ENCODE data around the gene ANKRD50.
A peak's percentile ranks its signal among the peaks of the same experiment; 100 is the strongest.

The ANKRD50 gene

GRCh38 chr4:124682384-124682783 lies 30.1 kb downstream of the ANKRD50 start:
- no peaks in the 10 kb centered on the region for H3K27me3 ChIP-seq (ENCODE audit: insufficient read depth, low read length)
- no peaks in the 10 kb centered on the region for H3K9me3 ChIP-seq (ENCODE audit: insufficient read depth, low read depth, low read length)
- H3K4me1 ChIP-seq (ENCODE audit: insufficient read depth, low read length), result peaks cover 39% of the 10 kb centered on the region
- peaks cover 30% of the 10 kb centered on the region for H3K36me3 ChIP-seq (ENCODE audit: insufficient read depth, low read length)
- H3K27ac ChIP-seq (ENCODE audit: low read depth, low read length), result no peak overlapping the region
- 97% methylated on average over 2 of the region's 2 CpGs for WGBS
- H3K9ac ChIP-seq (ENCODE audit: low read depth, low read length), result no peak overlapping the region
- H3K4me3 ChIP-seq (ENCODE audit: low read length), result no peak overlapping the region

- H3K27ac ChIP-seq (ENCODE audit: low read depth, low read length), result no peak overlapping the region
- H3K4me1 ChIP-seq (ENCODE audit: insufficient read depth, low read length), result no peaks in the 10 kb centered on the region
- no peak overlapping the region for H3K9ac ChIP-seq (ENCODE audit: low read depth, low read length)
- peaks cover 55% of the 10 kb centered on the region for H3K36me3 ChIP-seq (ENCODE audit: insufficient read depth, low read length)
- 95% methylated on average over 2 of the region's 2 CpGs for WGBS
- H3K4me3 ChIP-seq (ENCODE audit: low read length), result no peak overlapping the region
- H3K9me3 ChIP-seq (ENCODE audit: insufficient read depth, low read depth, low read length), result no peaks in the 10 kb centered on the region
- H3K27me3 ChIP-seq (ENCODE audit: insufficient read depth, low read length), result no peaks in the 10 kb centered on the region
These were observed 46.0 kb downstream of the ANKRD50 start for GRCh38 chr4:124666496-124666895.

DNA sequence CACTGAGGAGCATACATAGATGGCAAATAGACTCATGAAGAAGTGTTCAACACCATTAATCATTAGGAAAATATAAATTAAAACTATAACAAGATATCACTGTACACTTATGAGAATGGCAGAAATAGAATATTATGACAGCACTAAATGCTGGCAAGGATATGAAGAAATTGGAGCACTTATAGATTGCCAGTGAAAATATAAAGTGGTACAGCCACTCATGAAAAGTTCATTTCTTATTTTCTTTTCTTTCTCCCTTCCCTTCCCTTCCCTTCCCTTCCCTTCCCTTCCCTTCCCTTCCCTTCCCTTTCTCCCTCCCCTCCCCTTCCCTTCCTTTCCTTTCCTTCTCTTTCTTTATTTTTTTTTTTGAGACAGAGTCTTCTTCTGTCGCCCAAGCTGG lies 53.7 kb downstream of the ANKRD50 start:
- Histone ChIP-seq H3K4me1 (ENCODE audit: insufficient read depth, low read length) (no peaks in the 10 kb centered on the region), H3K9me3 (ENCODE audit: insufficient read depth, low read depth, low read length) (no peaks in the 10 kb centered on the region), H3K36me3 (ENCODE audit: insufficient read depth, low read length) (no peaks in the 10 kb centered on the region), H3K27me3 (ENCODE audit: insufficient read depth, low read length) (no peaks in the 10 kb centered on the region), H3K9ac (ENCODE audit: low read depth, low read length) (no peak overlapping the region), H3K27ac (ENCODE audit: low read depth, low read length) (no peak overlapping the region), H3K4me3 (ENCODE audit: low read length) (no peak overlapping the region)
- WGBS, result 93% methylated on average over 1 of the region's 1 CpG

DNA sequence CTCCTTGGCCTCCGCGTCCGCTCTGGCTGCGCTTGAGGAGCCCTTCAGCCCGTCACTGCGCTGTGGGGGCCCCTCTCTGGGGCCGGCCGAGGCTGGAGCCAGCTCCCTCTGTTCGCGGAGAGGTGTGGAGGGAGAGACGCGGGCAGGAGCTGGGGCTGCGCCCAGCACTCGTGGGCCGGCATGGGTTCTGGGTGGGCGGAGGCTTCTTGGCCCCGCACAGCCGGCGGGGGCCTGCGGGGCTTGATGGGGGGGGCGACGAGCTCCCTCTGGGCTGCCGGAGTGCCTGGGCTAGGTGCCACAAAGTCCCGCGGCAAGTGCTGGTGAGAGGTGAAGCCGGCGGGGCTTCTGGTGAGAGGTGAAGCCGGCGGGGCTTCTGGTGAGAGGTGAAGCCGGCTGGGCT lies 61.9 kb downstream of the ANKRD50 start:
- H3K4me3 ChIP-seq (ENCODE audit: low read length), result no peak overlapping the region
- H3K9me3 ChIP-seq (ENCODE audit: insufficient read depth, low read depth, low read length), result 0 out of 2 replicates have a peak, but pooled peaks cover 3% of the 10 kb centered on the region
- 95% methylated on average over 30 of the region's 30 CpGs for WGBS

GRCh38 chr4:124647599-124647998 lies 64.9 kb downstream of the ANKRD50 start:
- H3K4me1 ChIP-seq (ENCODE audit: insufficient read depth, low read length), result peaks cover 19% of the 10 kb centered on the region

More for the DNA sequence above, 61.9 kb downstream of the ANKRD50 start:
- no peaks in the 10 kb centered on the region for H3K4me1 ChIP-seq (ENCODE audit: insufficient read depth, low read length)
- H3K27me3 ChIP-seq (ENCODE audit: insufficient read depth, low read length), result no peaks in the 10 kb centered on the region
- H3K27ac ChIP-seq (ENCODE audit: low read depth, low read length), result no peak overlapping the region
- H3K9ac ChIP-seq (ENCODE audit: low read depth, low read length), result no peak overlapping the region
- H3K36me3 ChIP-seq (ENCODE audit: insufficient read depth, low read length), result no peaks in the 10 kb centered on the region; the same call in 1 of the 2 replicates

GRCh38 chr4:124644621-124645020 lies 67.9 kb downstream of the ANKRD50 start:
- peaks cover 31% of the 10 kb centered on the region for H3K4me1 ChIP-seq (ENCODE audit: insufficient read depth, low read length)
- WGBS, result 89% methylated on average over 3 of the region's 3 CpGs

More at GRCh38 chr4:124647599-124647998, 64.9 kb downstream of the ANKRD50 start:
- Histone ChIP-seq H3K27ac (ENCODE audit: low read depth, low read length) (no peak overlapping the region), H3K4me3 (ENCODE audit: low read length) (no peak overlapping the region), H3K9me3 (ENCODE audit: insufficient read depth, low read depth, low read length) (0 out of 2 replicates have a peak, but pooled peaks cover 3% of the 10 kb centered on the region), H3K9ac (ENCODE audit: low read depth, low read length) (no peak overlapping the region), H3K36me3 (ENCODE audit: insufficient read depth, low read length) (no peaks in the 10 kb centered on the region; the same call in 1 of the 2 replicates), H3K27me3 (ENCODE audit: insufficient read depth, low read length) (no peaks in the 10 kb centered on the region)
- WGBS, result 90% methylated on average over 2 of the region's 2 CpGs

GRCh38 chr4:124642846-124643245 lies 69.7 kb downstream of the ANKRD50 start:
- 90% methylated on average over 3 of the region's 3 CpGs for WGBS
- Histone ChIP-seq H3K27me3 (ENCODE audit: insufficient read depth, low read length) (no peaks in the 10 kb centered on the region), H3K27ac (ENCODE audit: low read depth, low read length) (no peak overlapping the region)

More at GRCh38 chr4:124644621-124645020, 67.9 kb downstream of the ANKRD50 start:
- no peaks in the 10 kb centered on the region for H3K9me3 ChIP-seq (ENCODE audit: insufficient read depth, low read depth, low read length)
- no peaks in the 10 kb centered on the region for H3K36me3 ChIP-seq (ENCODE audit: insufficient read depth, low read length)
- H3K27me3 ChIP-seq (ENCODE audit: insufficient read depth, low read length), result no peaks in the 10 kb centered on the region
- H3K27ac ChIP-seq (ENCODE audit: low read depth, low read length), result no peak overlapping the region
- H3K4me3 ChIP-seq (ENCODE audit: low read length), result no peak overlapping the region
- no peak overlapping the region for H3K9ac ChIP-seq (ENCODE audit: low read depth, low read length)

DNA sequence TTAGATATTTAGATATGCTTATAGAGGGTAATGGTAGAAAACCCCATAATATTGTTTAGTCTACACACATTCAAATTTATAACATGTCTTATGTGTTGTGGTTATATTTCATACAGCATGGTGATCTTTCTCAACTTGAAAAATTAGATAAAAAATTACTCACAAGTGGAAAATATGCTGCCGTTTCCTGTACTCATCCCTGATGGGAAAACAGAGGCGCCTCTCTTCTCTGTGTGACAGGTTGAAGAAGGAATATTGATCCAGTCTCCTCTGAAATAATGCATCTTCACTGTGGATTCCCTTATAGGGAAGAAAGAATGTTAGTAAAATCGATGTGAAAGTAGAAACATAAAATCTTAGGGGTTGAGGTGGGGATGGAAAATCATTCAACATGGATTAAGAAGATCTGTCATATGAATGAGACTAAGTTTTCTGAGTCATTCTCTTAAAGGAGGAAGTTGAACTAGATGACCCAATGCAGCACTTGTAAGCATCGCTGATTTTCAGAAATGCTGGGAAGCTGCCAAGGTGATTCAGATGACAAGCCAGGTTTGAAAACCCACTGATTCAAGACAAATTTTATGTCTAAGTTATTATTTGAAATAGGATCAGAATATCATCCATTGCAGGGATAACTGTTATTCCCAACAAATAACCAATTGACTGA lies 70.7 kb downstream of the ANKRD50 start:
- Histone ChIP-seq H3K36me3 (ENCODE audit: insufficient read depth, low read length) (no peaks in the 10 kb centered on the region), H3K27ac (ENCODE audit: low read depth, low read length) (0 out of 2 replicates have a peak overlapping the region, but pooled peaks have one; percentile 10), H3K4me3 (ENCODE audit: low read length) (no peak overlapping the region), H3K9ac (ENCODE audit: low read depth, low read length) (no peak overlapping the region), H3K27me3 (ENCODE audit: insufficient read depth, low read length) (no peaks in the 10 kb centered on the region), H3K4me1 (ENCODE audit: insufficient read depth, low read length) (peaks cover 35% of the 10 kb centered on the region), H3K9me3 (ENCODE audit: insufficient read depth, low read depth, low read length) (no peaks in the 10 kb centered on the region)
- WGBS, result 87% methylated on average over 4 of the region's 4 CpGs

More at GRCh38 chr4:124642846-124643245, 69.7 kb downstream of the ANKRD50 start:
- H3K9ac ChIP-seq (ENCODE audit: low read depth, low read length), result no peak overlapping the region
- H3K4me1 ChIP-seq (ENCODE audit: insufficient read depth, low read length), result peaks cover 31% of the 10 kb centered on the region
- H3K4me3 ChIP-seq (ENCODE audit: low read length), result no peak overlapping the region
- H3K36me3 ChIP-seq (ENCODE audit: insufficient read depth, low read length), result no peaks in the 10 kb centered on the region
- H3K9me3 ChIP-seq (ENCODE audit: insufficient read depth, low read depth, low read length), result no peaks in the 10 kb centered on the region

DNA sequence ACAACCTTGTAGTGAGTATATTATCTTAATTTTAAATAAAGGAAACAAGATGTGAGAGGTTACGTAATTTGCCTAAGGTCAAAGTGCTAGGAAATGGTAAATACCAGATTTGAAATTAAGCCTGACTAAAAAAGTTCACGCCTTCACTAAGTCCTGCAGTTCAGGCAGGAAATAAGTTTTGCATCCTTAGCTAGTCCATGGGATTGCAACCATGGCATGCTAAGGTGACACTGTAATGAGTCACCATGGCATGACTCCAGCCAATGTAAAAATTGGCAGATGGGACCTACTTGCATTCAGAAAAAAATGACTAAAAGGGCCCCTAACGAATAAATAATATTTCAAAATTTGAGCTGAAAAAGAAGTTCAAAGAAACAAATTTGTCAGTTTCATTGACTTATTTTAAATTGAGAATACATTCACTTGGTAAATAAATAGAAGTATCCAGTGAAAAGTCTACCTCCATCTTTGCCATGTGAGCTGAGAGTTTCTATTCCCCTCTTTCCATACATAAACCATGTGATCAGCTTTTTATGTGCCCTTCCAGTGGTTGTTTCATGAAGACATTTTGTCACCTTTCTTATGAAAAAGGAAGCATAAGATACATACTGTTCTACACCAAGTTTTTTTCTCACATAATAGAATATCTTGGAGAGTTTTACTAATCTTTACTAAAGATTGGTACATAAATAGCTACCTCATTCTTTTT lies 72.4 kb downstream of the ANKRD50 start:
- no peaks in the 10 kb centered on the region for H3K27me3 ChIP-seq (ENCODE audit: insufficient read depth, low read length)
- H3K4me3 ChIP-seq (ENCODE audit: low read length), result no peak overlapping the region
- H3K4me1 ChIP-seq (ENCODE audit: insufficient read depth, low read length), result peaks cover 49% of the 10 kb centered on the region
- no peaks in the 10 kb centered on the region for H3K9me3 ChIP-seq (ENCODE audit: insufficient read depth, low read depth, low read length)
- no peak overlapping the region for H3K9ac ChIP-seq (ENCODE audit: low read depth, low read length)
- no peaks in the 10 kb centered on the region for H3K36me3 ChIP-seq (ENCODE audit: insufficient read depth, low read length)
- H3K27ac ChIP-seq (ENCODE audit: low read depth, low read length), result no peak overlapping the region
- 96% methylated on average over 3 of the region's 3 CpGs for WGBS

DNA sequence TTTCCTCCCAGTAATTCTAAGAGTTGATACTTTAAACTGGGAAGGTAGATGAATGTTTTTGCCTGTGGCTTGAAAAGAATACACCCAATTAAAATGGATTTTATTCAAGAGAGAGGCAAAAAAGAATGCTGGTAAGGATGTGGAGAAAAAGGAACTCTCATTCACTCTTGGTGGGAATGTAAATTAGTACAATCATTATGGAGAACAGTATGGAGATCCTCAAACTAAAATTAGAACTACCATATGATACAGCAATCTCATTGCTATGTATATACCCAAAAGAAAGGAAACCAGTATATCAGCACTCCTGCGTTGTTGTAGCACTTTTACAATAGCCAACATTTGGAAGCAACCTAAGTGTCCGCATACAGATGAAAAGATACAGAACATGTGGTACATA lies 75.2 kb downstream of the ANKRD50 start:
- Histone ChIP-seq H3K9ac (ENCODE audit: low read depth, low read length) (no peak overlapping the region), H3K4me1 (ENCODE audit: insufficient read depth, low read length) (peaks cover 50% of the 10 kb centered on the region), H3K27ac (ENCODE audit: low read depth, low read length) (peak overlapping the region; percentile 61; the same call in 1 of the 2 replicates), H3K4me3 (ENCODE audit: low read length) (no peak overlapping the region), H3K9me3 (ENCODE audit: insufficient read depth, low read depth, low read length) (no peaks in the 10 kb centered on the region), H3K27me3 (ENCODE audit: insufficient read depth, low read length) (no peaks in the 10 kb centered on the region), H3K36me3 (ENCODE audit: insufficient read depth, low read length) (no peaks in the 10 kb centered on the region)
- 81% methylated on average over 2 of the region's 2 CpGs for WGBS

GRCh38 chr4:124636788-124637187 lies 75.7 kb downstream of the ANKRD50 start:
- Histone ChIP-seq H3K9me3 (ENCODE audit: insufficient read depth, low read depth, low read length) (no peaks in the 10 kb centered on the region), H3K27me3 (ENCODE audit: insufficient read depth, low read length) (no peaks in the 10 kb centered on the region), H3K4me1 (ENCODE audit: insufficient read depth, low read length) (peaks cover 48% of the 10 kb centered on the region), H3K36me3 (ENCODE audit: insufficient read depth, low read length) (no peaks in the 10 kb centered on the region), H3K4me3 (ENCODE audit: low read length) (no peak overlapping the region), H3K27ac (ENCODE audit: low read depth, low read length) (peak overlapping the region; percentile 61; the same call in 1 of the 2 replicates), H3K9ac (ENCODE audit: low read depth, low read length) (no peak overlapping the region)
- 9% methylated on average over 1 of the region's 1 CpG for WGBS
